ENCODE data around the gene PANK1.

- TF ChIP-seq CTCF (IDR thresholded peaks at IDR 0.05; ENCODE audit: insufficient read depth, low read depth, low read length) (no peak), EZH2 (IDR thresholded peaks at IDR 0.05; ENCODE audit: insufficient read depth, low read length) (no peak)
These were observed 54.7 kb downstream of the PANK1 start for GRCh38 chr10:89590326-89590725.
